ENCODE results near the gene SLC22A8.

DNA sequence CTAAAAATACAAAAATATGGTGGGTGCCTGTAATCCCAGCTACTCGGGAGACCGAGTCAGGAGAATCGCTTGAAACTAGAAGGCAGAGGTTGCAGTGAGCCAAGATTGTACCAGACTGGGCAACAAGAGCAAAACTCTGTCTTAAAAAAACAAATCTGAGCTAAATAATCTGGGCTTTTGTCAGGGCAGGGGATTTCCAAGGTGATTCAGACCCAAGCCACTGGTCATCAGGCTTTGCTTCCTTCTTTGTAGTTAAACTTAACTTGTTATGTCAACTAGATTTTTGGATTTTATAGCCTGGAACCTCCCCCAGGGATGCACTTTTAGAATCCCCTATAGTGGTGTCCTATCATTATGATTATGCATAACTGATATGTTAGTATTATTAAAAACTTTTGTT lies 27.0 kb upstream of the SLC22A8 start:
- TF ChIP-seq, protein P1, sequence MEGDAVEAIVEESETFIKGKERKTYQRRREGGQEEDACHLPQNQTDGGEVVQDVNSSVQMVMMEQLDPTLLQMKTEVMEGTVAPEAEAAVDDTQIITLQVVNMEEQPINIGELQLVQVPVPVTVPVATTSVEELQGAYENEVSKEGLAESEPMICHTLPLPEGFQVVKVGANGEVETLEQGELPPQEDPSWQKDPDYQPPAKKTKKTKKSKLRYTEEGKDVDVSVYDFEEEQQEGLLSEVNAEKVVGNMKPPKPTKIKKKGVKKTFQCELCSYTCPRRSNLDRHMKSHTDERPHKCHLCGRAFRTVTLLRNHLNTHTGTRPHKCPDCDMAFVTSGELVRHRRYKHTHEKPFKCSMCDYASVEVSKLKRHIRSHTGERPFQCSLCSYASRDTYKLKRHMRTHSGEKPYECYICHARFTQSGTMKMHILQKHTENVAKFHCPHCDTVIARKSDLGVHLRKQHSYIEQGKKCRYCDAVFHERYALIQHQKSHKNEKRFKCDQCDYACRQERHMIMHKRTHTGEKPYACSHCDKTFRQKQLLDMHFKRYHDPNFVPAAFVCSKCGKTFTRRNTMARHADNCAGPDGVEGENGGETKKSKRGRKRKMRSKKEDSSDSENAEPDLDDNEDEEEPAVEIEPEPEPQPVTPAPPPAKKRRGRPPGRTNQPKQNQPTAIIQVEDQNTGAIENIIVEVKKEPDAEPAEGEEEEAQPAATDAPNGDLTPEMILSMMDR (IDR thresholded peaks at IDR 0.05), result no peak
- TF ChIP-seq POLR2A (IDR thresholded peaks at IDR 0.05), result no peak
- TF ChIP-seq EP300 (IDR thresholded peaks at IDR 0.05), result no peak

Data from tibial nerve (tissue), 4 donors.